ENCODE measurements around the gene CAMK2A.

The CAMK2A gene

DNA sequence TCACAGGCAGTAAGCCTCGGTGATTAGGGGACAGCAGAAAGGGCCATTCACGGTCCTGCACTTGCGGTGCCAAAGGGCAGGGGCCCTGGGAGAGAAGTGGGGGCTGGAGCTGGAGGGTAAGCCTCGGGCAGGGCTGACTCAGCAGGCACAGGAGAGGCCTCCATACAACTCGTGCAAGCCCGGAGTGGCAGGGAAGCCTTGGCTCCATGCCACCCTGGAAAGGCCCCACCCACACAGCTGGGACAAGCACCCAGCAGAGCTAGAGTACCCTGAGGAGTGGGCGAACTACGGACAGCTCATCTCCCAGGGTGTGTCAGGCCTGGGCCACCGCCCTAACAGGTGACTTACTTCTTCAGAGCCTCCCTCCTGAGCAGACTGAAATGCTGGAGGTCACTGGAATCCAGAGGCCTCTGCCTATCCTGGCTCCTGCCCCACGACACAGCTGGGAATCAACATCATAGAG lies 5.6 kb upstream of the CAMK2A start:
- Histone ChIP-seq H3K9me3 (ENCODE audit: control insufficient read depth, insufficient read depth, low read depth, low read length) (no peaks in the 10 kb centered on the region), H3K4me1 (ENCODE audit: control insufficient read depth, insufficient read depth, low read length) (peaks cover 3% of the 10 kb centered on the region; the same call in 1 of the 2 replicates), H3K36me3 (ENCODE audit: control insufficient read depth in 2 of 2, insufficient read depth in 1 of 2, low read length in 2 of 2) (no peaks in the 10 kb centered on the region), H3K4me3 (ENCODE audit: low read depth, low read length) (no peak overlapping the region), H3K27ac (ENCODE audit: extremely low read depth, low read depth, low read length) (no peak overlapping the region)
- ChIA-PET CTCF (interaction anchor here (0.6 to 0.7 kb wide), 2 partner anchors 142 to 163 kb away, joined by 3 to 4 read pairs; no protein-coding TSS in a partner anchor), POLR2A (interaction anchor here (0.5 to 1.8 kb wide), 4 partner anchors 17 to 62 kb away, joined by 4 to 5 read pairs (median 4); partner anchors contain the start of gene TCOF1)
- TF ChIP-seq, protein P1, sequence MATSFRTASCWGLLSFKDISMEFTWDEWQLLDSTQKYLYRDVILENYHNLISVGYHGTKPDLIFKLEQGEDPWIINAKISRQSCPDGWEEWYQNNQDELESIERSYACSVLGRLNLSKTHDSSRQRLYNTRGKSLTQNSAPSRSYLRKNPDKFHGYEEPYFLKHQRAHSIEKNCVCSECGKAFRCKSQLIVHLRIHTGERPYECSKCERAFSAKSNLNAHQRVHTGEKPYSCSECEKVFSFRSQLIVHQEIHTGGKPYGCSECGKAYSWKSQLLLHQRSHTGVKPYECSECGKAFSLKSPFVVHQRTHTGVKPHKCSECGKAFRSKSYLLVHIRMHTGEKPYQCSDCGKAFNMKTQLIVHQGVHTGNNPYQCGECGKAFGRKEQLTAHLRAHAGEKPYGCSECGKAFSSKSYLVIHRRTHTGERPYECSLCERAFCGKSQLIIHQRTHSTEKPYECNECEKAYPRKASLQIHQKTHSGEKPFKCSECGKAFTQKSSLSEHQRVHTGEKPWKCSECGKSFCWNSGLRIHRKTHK (tag by site-specific recombination; IDR thresholded peaks at IDR 0.05), result no peak
- TF ChIP-seq ZNF24 (tag by site-specific recombination; IDR thresholded peaks at IDR 0.05), result no peak
- TF ChIP-seq ZNF350 (tag by site-specific recombination; IDR thresholded peaks at IDR 0.05), result no peak
- TF ChIP-seq, protein P2, sequence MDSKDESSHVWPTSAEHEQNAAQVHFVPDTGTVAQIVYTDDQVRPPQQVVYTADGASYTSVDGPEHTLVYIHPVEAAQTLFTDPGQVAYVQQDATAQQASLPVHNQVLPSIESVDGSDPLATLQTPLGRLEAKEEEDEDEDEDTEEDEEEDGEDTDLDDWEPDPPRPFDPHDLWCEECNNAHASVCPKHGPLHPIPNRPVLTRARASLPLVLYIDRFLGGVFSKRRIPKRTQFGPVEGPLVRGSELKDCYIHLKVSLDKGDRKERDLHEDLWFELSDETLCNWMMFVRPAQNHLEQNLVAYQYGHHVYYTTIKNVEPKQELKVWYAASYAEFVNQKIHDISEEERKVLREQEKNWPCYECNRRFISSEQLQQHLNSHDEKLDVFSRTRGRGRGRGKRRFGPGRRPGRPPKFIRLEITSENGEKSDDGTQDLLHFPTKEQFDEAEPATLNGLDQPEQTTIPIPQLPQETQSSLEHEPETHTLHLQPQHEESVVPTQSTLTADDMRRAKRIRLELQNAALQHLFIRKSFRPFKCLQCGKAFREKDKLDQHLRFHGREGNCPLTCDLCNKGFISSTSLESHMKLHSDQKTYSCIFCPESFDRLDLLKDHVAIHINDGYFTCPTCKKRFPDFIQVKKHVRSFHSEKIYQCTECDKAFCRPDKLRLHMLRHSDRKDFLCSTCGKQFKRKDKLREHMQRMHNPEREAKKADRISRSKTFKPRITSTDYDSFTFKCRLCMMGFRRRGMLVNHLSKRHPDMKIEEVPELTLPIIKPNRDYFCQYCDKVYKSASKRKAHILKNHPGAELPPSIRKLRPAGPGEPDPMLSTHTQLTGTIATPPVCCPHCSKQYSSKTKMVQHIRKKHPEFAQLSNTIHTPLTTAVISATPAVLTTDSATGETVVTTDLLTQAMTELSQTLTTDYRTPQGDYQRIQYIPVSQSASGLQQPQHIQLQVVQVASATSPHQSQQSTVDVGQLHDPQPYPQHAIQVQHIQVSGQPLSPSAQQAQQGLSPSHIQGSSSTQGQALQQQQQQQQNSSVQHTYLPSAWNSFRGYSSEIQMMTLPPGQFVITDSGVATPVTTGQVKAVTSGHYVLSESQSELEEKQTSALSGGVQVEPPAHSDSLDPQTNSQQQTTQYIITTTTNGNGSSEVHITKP (tag by site-specific recombination; IDR thresholded peaks at IDR 0.05), result no peak
- no peak for TF ChIP-seq ZNF324 (tag by site-specific recombination; IDR thresholded peaks at IDR 0.05)
- TF ChIP-seq ZNF544 (tag by site-specific recombination; IDR thresholded peaks at IDR 0.05), result no peak
- no peak for TF ChIP-seq ZNF354C (tag by site-specific recombination; IDR thresholded peaks at IDR 0.05; ENCODE audit: borderline replicate concordance, low read depth)
- no peak for TF ChIP-seq ZNF146 (tag by site-specific recombination; IDR thresholded peaks at IDR 0.05)
- no peak for TF ChIP-seq MZF1 (tag by site-specific recombination; IDR thresholded peaks at IDR 0.05; ENCODE audit: borderline replicate concordance)
- no peak for TF ChIP-seq KLF10 (tag by site-specific recombination; IDR thresholded peaks at IDR 0.05)
- no peak for TF ChIP-seq ZFP41 (tag by site-specific recombination; IDR thresholded peaks at IDR 0.05; ENCODE audit: borderline replicate concordance)
- TF ChIP-seq ZBTB7A (tag by site-specific recombination; IDR thresholded peaks at IDR 0.05; ENCODE audit: low read depth), result no peak
- TF ChIP-seq ZNF76 (tag by site-specific recombination; IDR thresholded peaks at IDR 0.05; ENCODE audit: borderline replicate concordance, low read depth), result no peak
- no peak for TF ChIP-seq ZNF654 (tag by site-specific recombination; IDR thresholded peaks at IDR 0.05; ENCODE audit: low read depth)
- no peak for TF ChIP-seq ZNF266 (tag by site-specific recombination; IDR thresholded peaks at IDR 0.05; ENCODE audit: low read depth)
- no peak for TF ChIP-seq YY2 (tag by site-specific recombination; IDR thresholded peaks at IDR 0.05)
- TF ChIP-seq, protein P3, sequence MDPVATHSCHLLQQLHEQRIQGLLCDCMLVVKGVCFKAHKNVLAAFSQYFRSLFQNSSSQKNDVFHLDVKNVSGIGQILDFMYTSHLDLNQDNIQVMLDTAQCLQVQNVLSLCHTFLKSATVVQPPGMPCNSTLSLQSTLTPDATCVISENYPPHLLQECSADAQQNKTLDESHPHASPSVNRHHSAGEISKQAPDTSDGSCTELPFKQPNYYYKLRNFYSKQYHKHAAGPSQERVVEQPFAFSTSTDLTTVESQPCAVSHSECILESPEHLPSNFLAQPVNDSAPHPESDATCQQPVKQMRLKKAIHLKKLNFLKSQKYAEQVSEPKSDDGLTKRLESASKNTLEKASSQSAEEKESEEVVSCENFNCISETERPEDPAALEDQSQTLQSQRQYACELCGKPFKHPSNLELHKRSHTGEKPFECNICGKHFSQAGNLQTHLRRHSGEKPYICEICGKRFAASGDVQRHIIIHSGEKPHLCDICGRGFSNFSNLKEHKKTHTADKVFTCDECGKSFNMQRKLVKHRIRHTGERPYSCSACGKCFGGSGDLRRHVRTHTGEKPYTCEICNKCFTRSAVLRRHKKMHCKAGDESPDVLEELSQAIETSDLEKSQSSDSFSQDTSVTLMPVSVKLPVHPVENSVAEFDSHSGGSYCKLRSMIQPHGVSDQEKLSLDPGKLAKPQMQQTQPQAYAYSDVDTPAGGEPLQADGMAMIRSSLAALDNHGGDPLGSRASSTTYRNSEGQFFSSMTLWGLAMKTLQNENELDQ (tag by site-specific recombination; IDR thresholded peaks at IDR 0.05; ENCODE audit: low read depth), result no peak
- TF ChIP-seq ZNF837 (tag by site-specific recombination; IDR thresholded peaks at IDR 0.05), result no peak
- TF ChIP-seq BCL11B (tag by site-specific recombination; IDR thresholded peaks at IDR 0.05; ENCODE audit: low read depth), result no peak
- no peak for TF ChIP-seq ZNF747 (tag by site-specific recombination; IDR thresholded peaks at IDR 0.05)
- TF ChIP-seq ZNF501 (tag by site-specific recombination; IDR thresholded peaks at IDR 0.05), result no peak
- no peak for TF ChIP-seq ZNF843 (tag by site-specific recombination; IDR thresholded peaks at IDR 0.05)
- TF ChIP-seq ZNF132 (tag by site-specific recombination; IDR thresholded peaks at IDR 0.05; ENCODE audit: borderline replicate concordance), result no peak
- TF ChIP-seq ZBTB21 (tag by site-specific recombination; IDR thresholded peaks at IDR 0.05), result no peak
- TF ChIP-seq ZFHX2 (tag by site-specific recombination; conservative IDR thresholded peaks at IDR 0.05), result peak; percentile 94
- no peak for TF ChIP-seq ZNF707 (tag by site-specific recombination; IDR thresholded peaks at IDR 0.05)
- TF ChIP-seq GLIS1 (tag by site-specific recombination; IDR thresholded peaks at IDR 0.05), result peak; percentile 93
- TF ChIP-seq GLI2 (tag by site-specific recombination; IDR thresholded peaks at IDR 0.05; ENCODE audit: borderline replicate concordance, low read depth), result no peak
- TF ChIP-seq EGR2 (tag by site-specific recombination; IDR thresholded peaks at IDR 0.05; ENCODE audit: low read depth), result peak; percentile 92
- no peak for TF ChIP-seq ZNF449 (tag by site-specific recombination; IDR thresholded peaks at IDR 0.05)
- TF ChIP-seq ZNF530 (tag by site-specific recombination; IDR thresholded peaks at IDR 0.05; ENCODE audit: low read depth), result no peak
- TF ChIP-seq HOXA7 (CRISPR knock-in tag; IDR thresholded peaks at IDR 0.05; ENCODE audit: borderline replicate concordance), result no peak

All from HEK293 (cell line).